Osteoblast (primary cell): ENCODE results near the gene PROK2. TPM values are rescaled to one million over a fixed set of nuclear protein-coding genes. Genes with fewer than 3 reads are reported as not detected.

Experiments used
- DNase-seq: peaks from one replicate; pipeline ENCODE4 v3.0.0; 2011; ENCODE audit warnings: low spot score, mixed read lengths; ENCODE audit not compliant: insufficient read length; ENCODE audit errors: missing footprints
- H2AFZ ChIP-seq: 2 replicates; pipeline ENCODE4 v1.6.0; 2011; ENCODE audit warnings: mild to moderate bottlenecking, low read length
- H3K27ac ChIP-seq: 2 replicates; pipeline ENCODE4 v1.5.1; 2011; ENCODE audit warnings: mild to moderate bottlenecking, low read depth, low read length, moderate library complexity
- H3K27me3 ChIP-seq: 2 replicates; pipeline ENCODE4 v1.6.0; 2012; ENCODE audit warnings: mild to moderate bottlenecking, control low read depth, inconsistent platforms, low read length, moderate library complexity; ENCODE audit not compliant: insufficient read depth
- H3K36me3 ChIP-seq: 2 replicates; pipeline ENCODE4 v1.5.1; 2011; ENCODE audit warnings: mild to moderate bottlenecking, low read length, control low read depth, moderate library complexity; ENCODE audit not compliant: insufficient read depth
- H3K4me1 ChIP-seq: 2 replicates; pipeline ENCODE4 v1.5.1; 2011; ENCODE audit warnings: mild to moderate bottlenecking, low read length, control low read depth, moderate library complexity; ENCODE audit not compliant: insufficient read depth
- H3K4me2 ChIP-seq: 2 replicates; pipeline ENCODE4 v1.6.0; 2011; ENCODE audit warnings: mild to moderate bottlenecking, low read length; ENCODE audit not compliant: insufficient read depth
- H3K4me3 ChIP-seq: fragments of 200-600 bp; sonication (generic); 3 replicates; pipeline ENCODE4 v1.5.1; 2012; ENCODE audit warnings: mild to moderate bottlenecking, low read length, inconsistent platforms; ENCODE audit not compliant: insufficient read depth
- H3K79me2 ChIP-seq: 2 replicates; pipeline ENCODE4 v1.6.0; 2012; ENCODE audit warnings: mild to moderate bottlenecking, low read length, control low read depth, inconsistent platforms; ENCODE audit not compliant: insufficient read depth
- H3K9me3 ChIP-seq: 2 replicates; pipeline ENCODE4 v1.5.1; 2011; ENCODE audit warnings: low read depth, low read length, control low read depth
- H4K20me1 ChIP-seq: 2 replicates; pipeline ENCODE4 v1.6.0; 2012; ENCODE audit warnings: mild to moderate bottlenecking, low read length, control low read depth; ENCODE audit not compliant: insufficient read depth
- total RNA-seq: library from RNA; depleted of rRNA; stranded (reverse); fragments of >200 nt; gene quantifications from 2 replicates; pipeline ENCODE4 v1.2.3, GENCODE V29; 2012
- TF ChIP-seq, protein P1 (sequence below): IDR thresholded peaks from 2 replicates; pipeline ENCODE4 v1.5.1; 2011; ENCODE audit warnings: mild to moderate bottlenecking, low read depth, low read length, moderate library complexity; ENCODE audit errors: extremely low read depth

The PROK2 gene
- total RNA-seq, 1 donor: not detected

GRCh38 chr3:71771884-71772283 lies 13.1 kb downstream of the PROK2 start:
- no peak overlapping the region for H3K27ac ChIP-seq
- no peaks in the 10 kb centered on the region for H3K79me2 ChIP-seq
- H3K36me3 ChIP-seq: no peaks in the 10 kb centered on the region
- H3K4me2 ChIP-seq: no peak overlapping the region
- no peaks in the 10 kb centered on the region for H3K9me3 ChIP-seq
- H3K27me3 ChIP-seq: peaks cover 14% of the 10 kb centered on the region
- H2AFZ ChIP-seq: no peak overlapping the region
- no peaks in the 10 kb centered on the region for H4K20me1 ChIP-seq
- DNase-seq: no peak
- no peaks in the 10 kb centered on the region for H3K4me1 ChIP-seq
- TF ChIP-seq, protein P1, sequence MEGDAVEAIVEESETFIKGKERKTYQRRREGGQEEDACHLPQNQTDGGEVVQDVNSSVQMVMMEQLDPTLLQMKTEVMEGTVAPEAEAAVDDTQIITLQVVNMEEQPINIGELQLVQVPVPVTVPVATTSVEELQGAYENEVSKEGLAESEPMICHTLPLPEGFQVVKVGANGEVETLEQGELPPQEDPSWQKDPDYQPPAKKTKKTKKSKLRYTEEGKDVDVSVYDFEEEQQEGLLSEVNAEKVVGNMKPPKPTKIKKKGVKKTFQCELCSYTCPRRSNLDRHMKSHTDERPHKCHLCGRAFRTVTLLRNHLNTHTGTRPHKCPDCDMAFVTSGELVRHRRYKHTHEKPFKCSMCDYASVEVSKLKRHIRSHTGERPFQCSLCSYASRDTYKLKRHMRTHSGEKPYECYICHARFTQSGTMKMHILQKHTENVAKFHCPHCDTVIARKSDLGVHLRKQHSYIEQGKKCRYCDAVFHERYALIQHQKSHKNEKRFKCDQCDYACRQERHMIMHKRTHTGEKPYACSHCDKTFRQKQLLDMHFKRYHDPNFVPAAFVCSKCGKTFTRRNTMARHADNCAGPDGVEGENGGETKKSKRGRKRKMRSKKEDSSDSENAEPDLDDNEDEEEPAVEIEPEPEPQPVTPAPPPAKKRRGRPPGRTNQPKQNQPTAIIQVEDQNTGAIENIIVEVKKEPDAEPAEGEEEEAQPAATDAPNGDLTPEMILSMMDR: no peak
- no peak overlapping the region for H3K4me3 ChIP-seq

DNA sequence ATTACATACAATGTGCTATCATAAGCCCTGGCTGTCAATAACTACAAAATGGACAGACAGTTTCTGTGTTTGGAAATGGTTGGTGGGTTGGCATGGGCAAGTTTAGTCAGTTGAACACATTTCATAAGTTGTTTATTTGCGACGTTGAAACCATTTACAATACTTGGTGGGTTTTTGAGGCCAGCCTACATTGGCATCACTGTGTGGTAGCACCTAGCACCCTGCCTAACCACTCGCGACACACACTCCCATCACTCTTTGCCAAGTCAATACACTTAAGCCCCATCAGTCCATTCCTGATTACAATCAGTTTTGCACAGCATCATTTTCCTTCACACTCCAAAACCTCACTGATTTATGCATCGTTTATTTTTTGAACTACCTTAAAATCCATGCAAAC lies 13.8 kb downstream of the PROK2 start:
- Histone ChIP-seq H3K9me3 (no peaks in the 10 kb centered on the region), H3K79me2 (no peaks in the 10 kb centered on the region), H3K27ac (no peak overlapping the region), H3K4me1 (no peaks in the 10 kb centered on the region), H2AFZ (no peak overlapping the region), H4K20me1 (no peaks in the 10 kb centered on the region), H3K4me3 (no peak overlapping the region), H3K4me2 (no peak overlapping the region), H3K36me3 (no peaks in the 10 kb centered on the region), H3K27me3 (peaks cover 14% of the 10 kb centered on the region)
- TF ChIP-seq, protein P1: no peak
- no peak for DNase-seq

- Histone ChIP-seq H3K9me3 (no peaks in the 10 kb centered on the region), H3K4me2 (no peak overlapping the region), H4K20me1 (no peaks in the 10 kb centered on the region), H3K36me3 (no peaks in the 10 kb centered on the region), H3K27ac (no peak overlapping the region), H3K4me1 (no peaks in the 10 kb centered on the region), H3K27me3 (peaks cover 34% of the 10 kb centered on the region), H2AFZ (no peak overlapping the region), H3K79me2 (no peaks in the 10 kb centered on the region), H3K4me3 (no peak overlapping the region)
- no peak for DNase-seq
- TF ChIP-seq, protein P1: no peak
These were observed 21.5 kb downstream of the PROK2 start for GRCh38 chr3:71763426-71763825.

DNA sequence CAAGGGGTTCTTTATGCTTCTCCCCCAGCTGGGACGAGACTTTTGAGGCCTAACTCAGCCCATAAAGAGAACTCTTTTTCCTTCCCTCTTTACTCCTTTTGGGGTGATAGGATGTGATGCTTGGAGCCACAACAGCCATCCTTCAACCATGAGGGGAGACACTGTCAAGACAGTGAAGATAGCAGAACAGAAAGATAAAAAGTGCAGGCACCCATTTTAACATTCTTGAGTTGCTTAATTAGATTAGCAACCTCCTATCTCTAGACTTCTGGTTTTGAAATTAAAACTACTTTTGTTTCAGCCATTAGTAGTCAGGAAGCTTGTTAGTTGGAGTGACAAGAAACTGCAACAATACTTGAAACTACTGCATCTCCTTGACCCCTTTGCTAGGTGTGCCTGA lies 24.8 kb downstream of the PROK2 start:
- H3K9me3 ChIP-seq: no peaks in the 10 kb centered on the region
- no peak overlapping the region for H3K4me3 ChIP-seq
- H3K36me3 ChIP-seq: no peaks in the 10 kb centered on the region
- TF ChIP-seq, protein P1: no peak
- no peaks in the 10 kb centered on the region for H3K4me1 ChIP-seq
- H4K20me1 ChIP-seq: no peaks in the 10 kb centered on the region
- no peak for DNase-seq
- no peak overlapping the region for H3K27ac ChIP-seq
- H3K79me2 ChIP-seq: no peaks in the 10 kb centered on the region
- peaks cover 60% of the 10 kb centered on the region for H3K27me3 ChIP-seq
- H3K4me2 ChIP-seq: no peak overlapping the region
- H2AFZ ChIP-seq: no peak overlapping the region
